Right hindlimb (tissue), 1 donor: ENCODE measurements around the gene IL4R.

Experiments
- DNase-seq: peaks from one replicate; pipeline ENCODE4 v3.0.0-alpha.2; 2018

IL4R gene

GRCh38 chr16:27333104-27333503 is 19.3 kb downstream of the IL4R start:
- DNase-seq: no peak

- no peak for DNase-seq
Measured at GRCh38 chr16:27333549-27333948, 19.8 kb downstream of the IL4R start.

- DNase-seq: no peak
Measured at GRCh38 chr16:27334192-27334764, 20.5 kb downstream of the IL4R start.

- no peak for DNase-seq
Measured at GRCh38 chr16:27334838-27335237, 21.1 kb downstream of the IL4R start.

- DNase-seq: no peak
Measured at GRCh38 chr16:27335349-27336053, 21.7 kb downstream of the IL4R start.

GRCh38 chr16:27337024-27337423 is 23.2 kb downstream of the IL4R start:
- no peak for DNase-seq

- no peak for DNase-seq
Measured at GRCh38 chr16:27339180-27339579, 25.4 kb downstream of the IL4R start.

GRCh38 chr16:27340654-27341053 is 26.9 kb downstream of the IL4R start:
- DNase-seq: no peak

GRCh38 chr16:27341549-27341948 is 27.8 kb downstream of the IL4R start:
- DNase-seq: no peak

- no peak for DNase-seq
Measured at GRCh38 chr16:27341971-27342370, 28.2 kb downstream of the IL4R start.

- DNase-seq: no peak
Measured at GRCh38 chr16:27344721-27345120, 30.9 kb downstream of the IL4R start.

GRCh38 chr16:27345201-27345600 is 31.4 kb downstream of the IL4R start:
- DNase-seq: no peak

- DNase-seq: no peak
Measured at GRCh38 chr16:27346819-27347218, 33.0 kb downstream of the IL4R start.

GRCh38 chr16:27347930-27348685 is 34.3 kb downstream of the IL4R start:
- DNase-seq: no peak

GRCh38 chr16:27349276-27349675 is 35.5 kb downstream of the IL4R start:
- DNase-seq: no peak

GRCh38 chr16:27350006-27350405 is 36.2 kb downstream of the IL4R start:
- DNase-seq: no peak

GRCh38 chr16:27351989-27352388 is 38.2 kb downstream of the IL4R start:
- DNase-seq: no peak

GRCh38 chr16:27353853-27354252 is 40.1 kb downstream of the IL4R start:
- DNase-seq: no peak

GRCh38 chr16:27355610-27356009 is 41.8 kb downstream of the IL4R start:
- DNase-seq: no peak

GRCh38 chr16:27356794-27357193 is 43.0 kb downstream of the IL4R start:
- DNase-seq: no peak

GRCh38 chr16:27359051-27359450 is 45.3 kb downstream of the IL4R start:
- no peak for DNase-seq

GRCh38 chr16:27359615-27360014 is 45.8 kb downstream of the IL4R start:
- no peak for DNase-seq

- no peak for DNase-seq
Measured at GRCh38 chr16:27361987-27362386, 48.2 kb downstream of the IL4R start.

- DNase-seq: no peak
Measured at GRCh38 chr16:27362570-27363245, 48.9 kb downstream of the IL4R start.
